Hematopoietic multipotent progenitor cell (in vitro differentiated cells): ENCODE results near the gene CMC2. TPM values are rescaled to one million over a fixed set of nuclear protein-coding genes. Genes with fewer than 3 reads are reported as not detected.

Source experiments
- DNase-seq, 3 donors: peaks; one replicate each; pipeline ENCODE4 v3.0.0-alpha.2; 2011 to 2015; ENCODE audit warnings: low read depth in 2 of 3, low spot score in 2 of 3
- total RNA-seq: library from RNA; depleted of rRNA; stranded (reverse); fragments of >200 nt; gene quantifications from one replicate; pipeline ENCODE4 v1.2.3, GENCODE V29; 2012

Gene CMC2
- total RNA-seq, 1 donor, result 24.5 TPM

DNA sequence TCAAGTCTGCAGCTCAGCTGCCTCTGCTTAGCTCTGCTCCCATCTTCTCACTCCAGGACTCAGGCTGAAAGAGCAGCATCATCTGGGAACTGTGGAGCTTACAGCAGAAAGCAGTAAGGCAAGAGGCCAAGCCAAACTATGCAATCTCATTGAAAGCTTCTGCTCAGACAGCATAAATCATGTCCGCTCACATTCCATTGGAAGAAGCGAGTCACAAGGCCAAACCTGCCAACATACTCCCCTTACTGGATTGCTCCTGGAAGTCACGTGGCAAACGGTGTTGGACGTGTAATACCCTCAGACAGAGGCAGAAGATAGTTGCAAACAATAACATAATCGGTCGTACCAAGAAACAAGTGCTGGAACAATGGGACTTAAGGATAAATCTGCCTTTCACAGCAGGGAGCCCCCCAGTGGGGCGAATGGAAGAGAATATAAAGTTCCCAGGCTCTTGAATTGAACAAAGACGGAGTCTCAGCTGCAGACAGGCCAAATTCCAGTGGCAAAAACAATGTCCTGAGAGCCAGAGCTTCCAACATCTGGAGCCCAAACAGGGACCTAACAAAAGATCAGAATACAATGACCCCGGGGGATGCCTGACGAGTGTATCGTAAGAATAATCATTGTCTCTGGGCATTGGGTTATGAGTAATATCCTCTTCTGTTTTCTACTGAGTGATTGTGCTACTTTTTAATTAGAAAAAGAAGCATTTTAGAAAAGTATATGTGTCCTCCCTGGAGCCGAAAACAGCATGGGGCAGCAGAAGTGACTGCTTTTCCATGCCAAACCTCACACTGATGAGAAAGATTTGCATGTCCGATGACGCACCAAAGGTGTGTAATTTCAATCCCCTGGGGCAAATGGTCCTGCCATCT, 68.4 kb downstream of the CMC2 start:
- no peak for DNase-seq

DNA sequence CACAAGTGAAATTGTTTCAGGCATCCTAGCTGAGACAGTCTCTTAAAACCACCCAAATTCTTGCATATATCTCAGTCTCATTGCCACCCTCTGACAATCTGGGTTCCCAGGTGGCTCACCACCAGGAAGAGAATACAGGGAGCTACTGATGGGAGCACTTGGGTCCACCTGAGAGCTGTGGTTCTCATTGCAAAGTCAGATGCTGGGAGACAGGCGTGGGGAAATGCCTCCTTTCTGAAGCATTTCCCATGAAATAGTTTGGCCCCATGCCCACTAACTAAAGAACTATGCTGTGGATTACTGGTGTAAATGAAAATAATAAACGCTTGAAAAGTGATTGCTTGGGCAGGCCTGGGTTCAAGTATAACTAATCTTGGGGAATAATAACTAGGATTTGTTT, 70.3 kb downstream of the CMC2 start:
- no peak for DNase-seq

DNA sequence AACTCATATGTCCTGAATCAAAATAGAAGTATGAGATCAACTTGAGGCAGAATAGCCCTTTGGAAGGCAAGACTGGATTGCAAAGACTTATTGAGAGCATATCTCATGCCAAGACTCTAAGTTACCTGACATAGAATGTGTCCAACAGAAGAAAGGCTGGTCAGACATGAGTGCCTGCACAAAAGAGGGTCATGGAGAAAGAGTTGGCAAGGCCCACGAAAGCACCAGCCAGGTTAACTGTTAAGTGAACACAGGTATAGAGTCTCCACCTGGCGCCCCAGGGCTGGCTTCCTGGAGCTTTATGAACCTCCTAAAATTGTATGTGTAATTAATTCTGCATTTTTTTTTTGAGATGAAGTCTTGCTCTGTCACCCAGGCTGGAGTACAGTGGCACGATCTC, 71.0 kb downstream of the CMC2 start:
- no peak for DNase-seq

DNA sequence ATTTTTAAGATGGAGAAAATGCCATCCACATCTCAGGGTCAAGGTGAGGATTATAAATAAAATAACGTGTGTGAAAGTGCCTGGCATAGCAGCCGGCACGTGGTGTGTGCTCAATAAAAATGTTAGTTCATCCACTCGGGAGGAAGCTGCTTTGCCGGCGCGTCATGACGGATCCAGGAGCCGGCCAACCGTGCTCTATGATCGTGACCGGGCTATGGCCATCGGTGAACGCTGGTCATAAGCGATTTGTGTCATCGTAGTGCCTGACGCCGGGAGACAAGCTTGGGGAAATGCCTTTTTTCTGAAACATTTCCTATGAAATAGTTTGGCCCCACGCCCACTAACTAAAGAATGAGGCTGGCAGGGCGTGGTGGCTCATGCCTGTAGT, 74.0 kb downstream of the CMC2 start:
- peak in 1 of 3 donors; percentile 10 for DNase-seq

DNA sequence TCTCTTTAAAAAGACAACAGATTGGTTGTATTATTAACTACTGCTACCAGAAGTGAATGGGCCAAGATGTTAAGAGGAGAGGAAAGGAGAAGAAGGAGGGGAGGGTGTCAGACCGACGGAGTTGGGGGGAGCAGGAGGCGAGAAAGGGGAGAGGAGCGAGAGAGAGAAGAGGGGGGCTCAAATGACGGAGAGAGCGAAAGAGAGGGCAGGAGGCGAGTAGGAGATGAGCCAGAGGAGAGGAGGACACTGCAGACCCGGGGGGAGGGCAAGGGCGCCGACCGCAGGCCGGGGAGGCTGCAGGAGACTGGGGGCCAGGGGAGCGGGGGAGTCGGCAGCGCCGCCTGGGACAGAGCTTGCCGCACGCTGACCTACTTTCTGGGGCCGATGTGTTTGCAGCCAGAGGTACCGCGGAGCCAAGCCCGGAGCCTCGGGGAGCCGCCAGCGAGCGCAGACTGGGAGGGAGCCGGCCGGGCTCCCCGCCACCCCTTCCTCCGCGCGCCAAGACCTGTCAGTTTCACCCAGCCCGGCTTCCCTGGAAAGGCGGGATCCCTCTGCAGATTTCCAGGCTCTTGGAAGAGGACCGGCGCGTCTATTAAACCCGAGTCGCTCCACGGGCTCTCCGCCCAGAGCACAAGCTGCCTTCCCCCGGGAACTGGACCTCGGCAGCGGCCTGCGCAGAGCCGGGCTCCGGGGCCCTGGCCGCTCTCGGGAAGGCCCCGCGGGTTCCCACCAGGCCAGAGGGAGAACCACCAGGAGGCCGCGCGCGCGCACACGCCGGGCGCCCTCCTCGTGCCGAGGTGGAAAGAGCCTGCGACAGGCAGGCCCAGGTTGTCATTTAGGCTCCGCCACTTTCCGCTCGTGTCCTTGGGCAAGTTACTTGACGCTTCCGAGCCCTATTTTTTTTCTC, 74.6 kb downstream of the CMC2 start:
- DNase-seq, result peak in 2 of 3 donors; percentile 33

DNA sequence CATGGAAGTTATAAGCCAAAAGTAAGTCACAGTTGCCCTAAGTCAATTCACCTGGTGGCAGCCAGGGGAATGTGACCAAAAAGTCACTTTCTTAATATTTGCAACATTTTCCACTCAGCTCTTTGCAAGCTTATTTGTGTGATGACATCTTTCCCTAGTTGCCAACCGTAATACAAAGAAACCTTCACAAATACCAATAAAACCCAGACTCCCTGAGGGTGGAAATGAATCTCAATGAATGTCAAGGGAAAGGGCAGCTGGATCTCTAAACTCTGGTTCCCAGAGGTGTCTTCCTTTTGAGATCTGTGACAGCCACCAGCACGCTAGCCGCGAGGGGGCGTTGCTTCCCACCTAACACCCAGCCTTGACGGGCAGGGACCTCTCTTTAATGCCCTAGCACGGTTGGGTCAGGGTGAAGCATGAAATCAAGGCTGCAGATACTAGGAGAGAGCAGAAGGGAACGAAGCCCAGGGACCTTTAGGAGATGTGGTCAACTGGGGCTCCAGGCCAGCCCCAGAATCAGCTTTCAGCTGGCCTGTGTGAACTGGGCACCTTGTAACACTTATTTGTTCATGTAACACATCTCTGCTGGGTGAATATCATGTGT, 82.2 kb downstream of the CMC2 start:
- DNase-seq, result peak in 2 of 3 donors; percentile 52 to 72

DNA sequence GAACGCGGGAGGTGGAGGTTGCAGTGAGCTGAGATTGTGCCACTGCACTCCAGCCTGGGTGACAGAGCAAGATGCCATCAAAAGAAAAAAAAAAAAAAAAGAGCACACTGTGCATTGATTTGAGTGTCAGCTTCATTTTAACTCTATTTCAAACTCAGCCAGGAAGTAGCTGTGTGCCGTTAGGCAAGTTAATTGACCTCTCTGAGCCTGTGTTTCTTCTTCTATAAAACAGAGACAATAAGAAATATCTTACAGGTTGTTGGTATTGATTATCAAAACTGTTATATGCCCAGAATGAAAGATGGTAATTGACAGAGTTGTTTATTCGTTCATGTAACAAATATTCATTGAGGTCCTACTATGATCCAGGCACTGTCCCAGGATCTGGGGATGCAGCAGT, 83.3 kb downstream of the CMC2 start:
- no peak for DNase-seq

Other genes with a start within 250 kb of the CMC2 start
- gene CDYL2, start 202.3 kb downstream of the CMC2 start, total RNA-seq, result 13.5 TPM
- 4.8 TPM for gene CENPN, start 329 bp upstream of the CMC2 start, total RNA-seq
- gene ATMIN, start 29.0 kb upstream of the CMC2 start, total RNA-seq, result 21.5 TPM
- gene C16orf46, start 70.4 kb upstream of the CMC2 start, total RNA-seq, result 1.9 TPM
- gene GCSH, start 89.5 kb upstream of the CMC2 start, total RNA-seq, result 7.0 TPM
- under 0.01 TPM for gene BCO1, start 231.8 kb upstream of the CMC2 start, total RNA-seq